RCC 7860 (cell line): ENCODE measurements around the gene RAG1.
A peak's percentile ranks its signal among the peaks of the same experiment; 100 is the strongest.

Source experiments
- DNase-seq: peaks from one replicate; pipeline ENCODE4 v3.0.0-alpha.2; 2015; ENCODE audit warnings: low spot score
- FAIRE-seq: peaks from 2 replicates; lab custom pipeline; 2012; peaks lifted over from hg19 to GRCh38; lab: Jason Lieb, UNC

Gene RAG1

GRCh38 chr11:36588099-36588498 is 20.3 kb downstream of the RAG1 start:
- DNase-seq (no peak), FAIRE-seq (no peak)

- no peak for DNase-seq
- no peak for FAIRE-seq
Measured at GRCh38 chr11:36590513-36590912, 22.7 kb downstream of the RAG1 start.

GRCh38 chr11:36591433-36591832 is 23.6 kb downstream of the RAG1 start:
- DNase-seq: no peak
- FAIRE-seq: no peak

- FAIRE-seq (peak; percentile 59), DNase-seq (peak; percentile 80)
Measured at GRCh38 chr11:36594316-36594989, 26.6 kb downstream of the RAG1 start, which contains the start of gene IFTAP. Gene IFTAP, plus strand, starts transcription at chr11:36594502. Its CDS starts 15,602 bp downstream, at chr11:36610104.

GRCh38 chr11:36596880-36597279 is 29.1 kb downstream of the RAG1 start:
- FAIRE-seq: no peak

GRCh38 chr11:36598051-36598450 is 30.2 kb downstream of the RAG1 start, which contains the start of gene RAG2:
Gene RAG2, minus strand, starts transcription at chr11:36598236. Its CDS starts 4,068 bp downstream, at chr11:36594168.
- FAIRE-seq (no peak), DNase-seq (no peak)

More at GRCh38 chr11:36596880-36597279, 29.1 kb downstream of the RAG1 start:
- no peak for DNase-seq

GRCh38 chr11:36600180-36600579 is 32.4 kb downstream of the RAG1 start:
- DNase-seq: no peak
- no peak for FAIRE-seq

- FAIRE-seq: no peak
- DNase-seq: no peak
Measured at GRCh38 chr11:36601155-36601554, 33.3 kb downstream of the RAG1 start.

GRCh38 chr11:36602135-36602534 is 34.3 kb downstream of the RAG1 start:
- FAIRE-seq (no peak), DNase-seq (no peak)

GRCh38 chr11:36605221-36606216 is 37.7 kb downstream of the RAG1 start:
- no peak for FAIRE-seq
- DNase-seq: no peak

- FAIRE-seq: no peak
Measured at GRCh38 chr11:36608491-36609199, 40.8 kb downstream of the RAG1 start.

GRCh38 chr11:36609383-36609782 is 41.6 kb downstream of the RAG1 start:
- FAIRE-seq (no peak), DNase-seq (no peak)

More at GRCh38 chr11:36608491-36609199, 40.8 kb downstream of the RAG1 start:
- DNase-seq: no peak

- DNase-seq (no peak), FAIRE-seq (no peak)
Measured at GRCh38 chr11:36615826-36616225, 48.0 kb downstream of the RAG1 start.

- DNase-seq: no peak
- no peak for FAIRE-seq
Measured at GRCh38 chr11:36617543-36618362, 49.9 kb downstream of the RAG1 start.

GRCh38 chr11:36618363-36619047 is 50.7 kb downstream of the RAG1 start:
- DNase-seq (no peak), FAIRE-seq (no peak)

- no peak for FAIRE-seq
- no peak for DNase-seq
Measured at GRCh38 chr11:36619502-36619901, 51.7 kb downstream of the RAG1 start.

GRCh38 chr11:36620246-36620645 is 52.4 kb downstream of the RAG1 start:
- DNase-seq (no peak), FAIRE-seq (no peak)

GRCh38 chr11:36622431-36623136 is 54.8 kb downstream of the RAG1 start:
- FAIRE-seq (no peak), DNase-seq (peak; percentile 11)

- FAIRE-seq (no peak), DNase-seq (no peak)
Measured at GRCh38 chr11:36623494-36623893, 55.7 kb downstream of the RAG1 start.
